IPS DF 6.9 (cell line): Measurements from ENCODE around the gene B4GALT4.
"Not testable (repeated sequence)": the region's sequence is repeated elsewhere in the genome, so short reads cannot be mapped to it uniquely, and the experiment has no call there.

Experiments
- DNase-seq: peaks from one replicate; pipeline ENCODE4 v3.0.0-alpha.2; 2013; ENCODE audit warnings: low read depth, low spot score
- H3K27ac ChIP-seq: one replicate; pipeline ENCODE4 v1.5.1; 2013; ENCODE audit warnings: low read length, control low read depth
- H3K27me3 ChIP-seq: 2 replicates; pipeline ENCODE4 v1.6.1; 2013; ENCODE audit warnings: mild to moderate bottlenecking, low read length; ENCODE audit not compliant: control insufficient read depth, insufficient read depth
- H3K36me3 ChIP-seq: 2 replicates; pipeline ENCODE4 v1.6.1; 2013; ENCODE audit warnings: low read length; ENCODE audit not compliant: control insufficient read depth, insufficient read depth
- H3K4me1 ChIP-seq: 2 replicates; pipeline ENCODE4 v1.6.1; 2013; ENCODE audit warnings: low read length; ENCODE audit not compliant: control insufficient read depth, insufficient read depth
- H3K4me3 ChIP-seq: 2 replicates; pipeline ENCODE4 v1.5.1; 2013; ENCODE audit warnings: mild to moderate bottlenecking, low read length
- H3K9me3 ChIP-seq: 2 replicates; pipeline ENCODE4 v1.6.1; 2013; ENCODE audit warnings: low read length, inconsistent platforms; ENCODE audit not compliant: control insufficient read depth, insufficient read depth
- WGBS: extraction: QIAGEN DNeasy Blood & Tissue Kit; methylation state at CpG from one replicate; pipeline ENCODE4 v1.1.7; 2013; ENCODE audit warnings: mixed read lengths, missing lambda C conversion rate; ENCODE audit not compliant: insufficient read length, insufficient coverage; 5-methylcytosine and 5-hydroxymethylcytosine counted together

B4GALT4 gene

DNA sequence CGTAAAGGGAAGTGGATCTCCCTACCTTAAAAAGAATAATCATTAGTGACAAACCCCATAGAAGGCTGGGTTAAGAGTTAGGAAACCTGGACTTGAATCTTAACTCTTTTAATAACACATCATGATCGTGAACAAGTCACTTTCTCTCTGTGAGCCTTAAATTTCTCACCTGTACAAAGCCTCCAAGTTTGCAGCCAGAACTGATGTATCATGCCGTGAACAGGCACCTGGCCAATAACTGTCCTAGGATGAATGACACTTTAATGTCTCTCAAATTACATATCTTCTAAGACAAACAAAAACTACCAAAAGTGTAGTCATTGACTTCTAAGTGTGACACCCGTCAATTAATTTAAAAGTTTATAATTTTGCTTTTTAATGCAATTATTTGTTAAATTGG, 63.4 kb downstream of the B4GALT4 start:
- H3K27me3 ChIP-seq: no peaks in the 10 kb centered on the region
- no peaks in the 10 kb centered on the region for H3K36me3 ChIP-seq
- no peaks in the 10 kb centered on the region for H3K4me1 ChIP-seq
- H3K4me3 ChIP-seq: no peak overlapping the region
- H3K9me3 ChIP-seq: no peaks in the 10 kb centered on the region
- no CpG with 5 or more reads among the region's 4 CpGs for WGBS
- H3K27ac ChIP-seq: no peak overlapping the region
- DNase-seq: no peak

GRCh38 chr3:119176778-119177177, 63.9 kb downstream of the B4GALT4 start:
- no peaks in the 10 kb centered on the region for H3K9me3 ChIP-seq
- H3K4me1 ChIP-seq: no peaks in the 10 kb centered on the region
- DNase-seq: no peak
- no peak overlapping the region for H3K4me3 ChIP-seq
- WGBS: no CpG with 5 or more reads among the region's 4 CpGs
- H3K27ac ChIP-seq: no peak overlapping the region
- H3K27me3 ChIP-seq: no peaks in the 10 kb centered on the region
- H3K36me3 ChIP-seq: no peaks in the 10 kb centered on the region

- no peak overlapping the region for H3K4me3 ChIP-seq
- H3K27me3 ChIP-seq: no peaks in the 10 kb centered on the region
- WGBS: no CpG with 5 or more reads among the region's 10 CpGs
- no peaks in the 10 kb centered on the region for H3K36me3 ChIP-seq
- H3K4me1 ChIP-seq: no peaks in the 10 kb centered on the region
- H3K27ac ChIP-seq: no peak overlapping the region
- no peaks in the 10 kb centered on the region for H3K9me3 ChIP-seq
- no peak for DNase-seq
These were observed 64.6 kb downstream of the B4GALT4 start for GRCh38 chr3:119175872-119176756.

DNA sequence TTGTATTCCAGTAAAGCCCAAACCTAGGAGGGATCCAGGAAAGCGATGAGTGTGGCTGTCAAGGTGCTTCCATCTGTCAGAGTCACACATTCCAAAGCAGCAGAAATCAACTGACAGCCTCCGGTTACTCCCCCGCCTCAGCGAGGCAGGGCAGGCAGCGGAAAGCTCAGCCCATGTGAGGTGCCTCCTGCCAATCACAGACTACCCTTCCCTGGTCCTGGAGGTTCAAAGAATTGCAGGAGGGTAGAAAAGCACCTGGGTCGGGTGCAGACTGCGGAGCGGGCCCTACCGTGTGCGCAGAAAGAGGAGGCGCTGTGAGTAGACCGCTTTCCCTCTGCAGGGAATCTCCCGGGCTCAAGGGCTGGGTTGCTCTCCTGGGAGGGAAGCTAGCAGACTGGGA, 67.4 kb downstream of the B4GALT4 start, which contains the start of gene UPK1B:
Gene UPK1B, plus strand, starts transcription at position 274 of the 400 bp plus-strand sequence. CDS start 13,144 bp downstream, outside the sequence.
- Histone ChIP-seq H3K27ac (no peak within 1 kb of the TSS), H3K36me3 (no peaks in the 10 kb centered on the region), H3K4me3 (no peak within 1 kb of the TSS), H3K27me3 (no peaks in the 10 kb centered on the region), H3K9me3 (no peaks in the 10 kb centered on the region), H3K4me1 (no peaks in the 10 kb centered on the region)
- WGBS: no CpG with 5 or more reads among the region's 13 CpGs
- peak; percentile 45 for DNase-seq

GRCh38 chr3:119170821-119171220, 69.9 kb downstream of the B4GALT4 start:
- DNase-seq: no peak
- H3K27ac ChIP-seq: no peak overlapping the region
- no CpG with 5 or more reads among the region's 3 CpGs for WGBS

GRCh38 chr3:119164745-119165144, 75.9 kb downstream of the B4GALT4 start:
- H3K27me3 ChIP-seq, H3K9me3 ChIP-seq, H3K27ac ChIP-seq, H3K4me3 ChIP-seq, DNase-seq, H3K4me1 ChIP-seq, H3K36me3 ChIP-seq: not testable (repeated sequence)
- WGBS: no CpG with 5 or more reads among the region's 9 CpGs

More at GRCh38 chr3:119170821-119171220, 69.9 kb downstream of the B4GALT4 start:
- Histone ChIP-seq H3K9me3 (no peaks in the 10 kb centered on the region), H3K4me1 (no peaks in the 10 kb centered on the region), H3K4me3 (no peak overlapping the region), H3K27me3 (no peaks in the 10 kb centered on the region), H3K36me3 (no peaks in the 10 kb centered on the region)
